DMS114 treated with DMSO at 0.1 percent for 48 hours (cell line): ENCODE data around the gene TMPRSS3.

Experiments used
- DNase-seq: peaks from one replicate; lab custom pipeline; 2025; ENCODE audit not compliant: unreplicated experiment; lab: John Stamatoyannopoulos, UW

Gene TMPRSS3

DNA sequence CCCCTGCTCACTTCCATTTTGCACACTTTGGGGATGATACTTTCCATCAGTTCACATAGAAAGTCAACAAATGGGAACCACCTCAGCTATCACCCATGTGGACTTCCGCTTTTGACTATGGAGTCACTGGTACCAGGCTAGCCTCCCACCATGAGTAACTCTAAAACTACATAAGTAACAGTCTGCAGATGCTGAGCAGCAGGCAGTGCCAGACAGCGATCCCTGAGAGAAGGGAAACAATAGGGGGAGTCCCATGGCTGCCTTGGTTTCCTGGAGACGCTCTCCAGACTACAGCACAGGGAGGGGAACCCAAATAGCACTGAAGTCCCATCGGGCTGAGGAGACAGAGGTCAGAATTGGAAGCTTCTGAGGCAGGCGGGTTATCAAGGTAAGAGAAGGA is 42.2 kb downstream of the TMPRSS3 start:
- DNase-seq: no peak

DNA sequence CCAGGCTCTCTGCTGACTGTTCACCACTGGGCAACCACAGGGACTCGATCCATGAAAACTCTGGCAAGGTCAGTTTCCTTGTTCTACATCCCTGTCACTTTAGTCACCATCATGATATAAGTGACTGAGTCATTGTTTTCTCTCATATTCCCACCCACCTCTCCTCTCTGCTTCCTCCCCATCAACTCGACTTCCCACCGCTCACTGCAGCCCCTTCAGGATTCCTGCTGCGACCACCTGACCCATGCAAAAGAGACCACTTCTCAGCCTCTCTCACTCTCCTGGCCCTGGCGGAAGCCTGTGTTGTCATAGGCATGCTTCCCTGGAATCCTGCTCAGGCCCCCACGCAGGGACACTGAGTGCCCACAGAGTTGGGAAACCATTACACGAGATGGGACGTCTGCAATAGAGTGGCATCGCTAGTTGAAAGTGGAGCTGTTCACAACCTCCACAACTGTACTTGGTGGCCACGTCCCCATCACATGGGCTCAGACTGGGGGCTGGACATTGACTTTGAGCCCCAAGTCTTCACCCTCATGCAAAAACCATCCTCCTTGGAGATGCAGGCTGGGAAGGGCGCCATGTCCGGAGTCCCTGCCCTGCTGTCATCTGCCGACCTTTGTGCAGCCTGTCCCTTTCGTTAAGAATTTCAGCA is 43.3 kb downstream of the TMPRSS3 start:
- no peak for DNase-seq

DNA sequence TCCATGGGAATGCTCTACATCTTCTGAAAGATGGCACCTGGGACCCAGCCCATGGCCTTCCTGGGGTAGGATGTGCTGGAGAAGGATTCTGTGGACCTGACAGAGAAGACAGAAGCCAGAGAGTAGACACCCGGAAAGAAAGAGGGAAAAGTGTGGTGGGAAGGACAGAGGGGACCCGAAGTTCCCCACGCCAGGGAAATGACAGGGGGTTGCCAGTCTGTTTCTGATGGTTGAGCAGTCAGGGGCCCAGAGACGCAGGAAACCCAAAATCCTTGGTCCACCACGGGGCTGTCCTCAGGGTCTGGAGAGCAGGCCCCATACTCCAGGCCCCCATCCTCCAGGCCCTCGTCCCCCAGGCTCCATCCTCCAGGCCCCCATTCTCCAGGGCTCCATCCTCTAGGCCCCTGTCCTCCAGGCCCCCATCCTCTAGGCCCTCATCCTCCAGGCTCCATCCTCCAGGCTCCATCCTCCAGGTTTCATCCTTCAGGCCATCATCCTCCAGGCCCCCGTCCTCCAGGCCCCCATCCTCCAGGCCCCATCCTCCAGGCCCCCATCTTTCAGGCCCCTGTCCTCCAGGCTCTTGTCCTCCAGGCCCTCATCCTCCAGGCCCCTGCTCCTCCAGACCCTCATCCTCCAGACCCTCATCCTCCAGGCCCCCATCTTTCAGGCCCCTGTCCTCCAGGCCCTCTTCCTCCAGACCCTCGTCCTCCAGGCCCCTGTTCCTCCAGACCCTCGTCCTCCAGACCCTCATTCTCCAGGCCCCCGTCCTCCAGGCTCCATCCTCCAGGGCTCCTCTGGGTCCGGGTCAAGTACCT is 44.0 kb downstream of the TMPRSS3 start:
- DNase-seq: no peak

DNA sequence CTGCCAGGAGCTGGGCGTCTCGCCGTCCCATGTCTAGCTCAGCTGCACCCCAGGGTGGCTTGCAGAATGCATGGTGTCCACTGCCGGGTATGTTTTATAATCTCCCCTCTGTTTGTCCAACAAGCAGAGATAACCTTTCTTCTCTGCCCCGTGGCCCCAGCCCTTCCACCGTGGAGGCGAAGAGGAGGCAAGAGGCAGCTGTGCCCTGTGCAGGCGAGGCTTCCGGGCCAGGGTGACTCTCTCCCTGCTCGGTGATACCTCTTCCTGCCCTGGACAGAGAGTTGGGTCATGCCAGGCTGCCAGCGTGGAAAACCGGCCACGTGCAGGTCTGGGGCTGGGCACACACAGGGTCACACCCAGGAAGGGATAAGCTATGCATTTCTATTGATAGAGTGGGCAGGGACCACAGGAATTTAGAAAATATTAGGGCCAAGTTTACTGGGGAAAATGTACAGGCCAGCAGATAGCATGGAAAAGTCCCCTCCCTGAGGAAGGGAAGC is 44.9 kb downstream of the TMPRSS3 start, which contains the start of gene TFF2:
TSS of gene TFF2 (minus strand) at position 68 of the 500 bp plus-strand sequence. CDS start at position 31, 37 bp downstream.
- DNase-seq: no peak

DNA sequence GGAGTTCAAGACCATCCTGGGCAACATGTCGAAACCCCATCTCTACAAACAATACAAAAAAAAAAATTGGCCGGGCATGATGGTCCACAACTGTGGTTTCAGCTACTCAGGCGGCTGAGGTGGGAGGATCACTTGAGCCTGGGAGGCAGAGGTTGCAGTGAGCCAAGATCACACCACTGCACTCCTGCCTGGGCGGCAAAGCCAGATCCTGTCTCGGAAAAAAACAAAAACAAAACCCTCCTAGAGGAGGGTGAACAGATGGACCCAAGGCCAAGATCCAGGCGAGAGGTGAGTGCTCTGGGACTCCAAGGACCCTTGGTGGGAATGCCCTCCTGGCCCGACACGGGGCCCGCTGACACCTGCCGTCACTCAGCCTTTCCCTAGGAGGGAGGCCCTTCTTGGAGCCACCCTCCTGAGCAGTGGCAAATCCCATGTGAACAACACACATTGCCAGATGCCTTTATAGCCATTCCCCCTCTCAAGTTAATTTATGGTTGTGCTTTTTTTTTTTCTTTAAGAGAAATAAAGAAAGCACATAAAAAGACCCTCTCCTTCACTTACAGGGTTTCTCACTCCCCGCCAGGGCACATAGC is 45.4 kb downstream of the TMPRSS3 start:
- DNase-seq: no peak

DNA sequence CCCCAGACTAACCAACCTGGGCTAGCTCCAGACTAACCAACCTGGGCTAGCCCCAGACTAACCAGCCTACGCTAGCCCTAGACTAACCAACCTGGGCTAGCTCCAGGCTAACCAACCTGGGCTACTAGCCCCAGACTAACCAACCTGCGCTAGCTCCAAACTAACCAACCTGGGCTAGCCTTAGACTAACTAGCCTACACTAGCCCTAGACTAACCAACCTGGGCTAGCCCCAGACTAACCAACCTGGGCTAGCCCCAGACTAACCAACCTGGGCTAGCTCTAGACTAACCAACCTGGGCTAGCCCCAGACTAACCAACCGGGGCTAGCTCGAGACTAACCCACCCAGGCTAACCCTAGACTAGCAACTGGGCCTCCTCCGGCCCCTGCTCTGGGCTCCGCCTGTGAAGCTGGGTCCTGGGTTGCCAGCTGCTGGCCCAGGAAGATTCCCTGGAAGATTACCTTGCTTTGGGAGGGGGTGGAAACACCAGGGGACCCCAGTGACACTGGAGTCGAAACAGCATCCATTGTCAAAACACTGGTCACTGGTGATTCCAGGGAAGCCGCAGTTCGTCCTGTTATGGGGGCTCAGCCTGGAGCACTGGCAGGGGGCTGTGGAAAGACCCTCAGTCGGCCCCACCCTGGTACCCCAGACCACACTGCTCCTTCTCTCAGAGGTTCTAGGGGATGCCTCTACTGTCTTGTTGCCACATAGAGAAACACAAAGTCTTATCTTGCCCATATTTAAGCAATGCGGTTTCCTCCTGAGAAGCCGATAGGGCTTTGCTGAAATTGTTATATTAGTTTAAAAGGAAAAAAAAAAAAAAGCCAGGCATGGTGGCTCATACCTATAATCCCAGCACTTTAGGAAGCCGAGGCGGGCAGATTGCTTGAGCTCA is 46.2 kb downstream of the TMPRSS3 start:
- DNase-seq: no peak

DNA sequence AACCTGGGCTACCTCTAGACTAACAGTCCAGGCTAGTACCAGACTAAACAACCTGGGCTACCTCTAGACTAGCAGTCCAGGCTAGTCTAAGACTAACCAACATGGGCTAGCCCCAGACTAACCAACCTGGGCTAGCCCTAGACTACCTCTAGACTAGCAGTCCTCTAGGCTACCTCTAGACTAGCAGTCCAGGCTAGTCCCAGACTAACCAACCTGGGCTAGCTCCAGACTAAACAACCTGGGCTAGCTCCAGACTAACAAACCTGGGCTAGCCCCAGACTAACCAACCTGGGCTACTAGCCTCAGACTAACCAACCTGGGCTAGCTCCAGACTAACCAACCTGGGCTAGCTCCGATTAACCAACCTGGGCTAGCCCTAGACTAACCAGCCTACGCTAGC is 47.1 kb downstream of the TMPRSS3 start:
- no peak for DNase-seq

- no peak for DNase-seq
Measured at GRCh38 chr21:42347601-42348327, 48.1 kb downstream of the TMPRSS3 start.

DNA sequence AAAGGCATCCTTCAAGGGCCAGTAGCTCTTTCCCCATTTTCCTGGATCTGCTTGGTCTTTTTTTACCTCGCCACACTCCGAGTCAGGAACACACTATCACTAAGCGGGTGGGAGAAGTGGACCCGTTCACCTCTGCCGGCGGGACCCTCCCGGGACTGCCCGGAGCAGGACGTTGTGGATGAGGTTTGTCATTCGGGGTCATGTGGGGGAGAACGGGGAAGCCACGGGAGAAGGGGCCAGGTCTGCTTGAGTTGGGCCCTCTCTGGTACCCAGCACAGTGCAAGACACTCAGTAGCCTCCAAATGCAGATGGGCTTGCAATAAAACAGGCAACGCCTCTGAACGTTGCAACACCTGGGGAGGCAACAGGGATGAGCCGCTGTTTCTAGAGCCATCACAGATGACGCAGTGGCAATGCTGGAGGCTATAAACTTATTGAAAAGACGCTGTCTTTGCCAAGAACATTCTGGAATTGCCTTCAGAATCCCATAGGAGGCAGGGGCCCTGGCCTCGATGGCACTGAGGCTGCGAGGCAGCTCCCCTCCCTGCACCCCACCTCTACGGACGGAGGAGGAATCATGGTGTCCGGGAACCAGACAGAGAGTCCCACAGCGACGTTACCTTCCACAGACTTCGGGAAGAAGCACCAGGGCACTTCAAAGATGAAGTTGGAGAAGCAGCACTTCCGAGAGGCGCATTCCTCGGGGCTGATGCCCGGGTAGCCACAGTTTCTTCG is 48.8 kb downstream of the TMPRSS3 start:
- DNase-seq: no peak

- DNase-seq: no peak
Measured at GRCh38 chr21:42346441-42346840, 49.4 kb downstream of the TMPRSS3 start.

DNA sequence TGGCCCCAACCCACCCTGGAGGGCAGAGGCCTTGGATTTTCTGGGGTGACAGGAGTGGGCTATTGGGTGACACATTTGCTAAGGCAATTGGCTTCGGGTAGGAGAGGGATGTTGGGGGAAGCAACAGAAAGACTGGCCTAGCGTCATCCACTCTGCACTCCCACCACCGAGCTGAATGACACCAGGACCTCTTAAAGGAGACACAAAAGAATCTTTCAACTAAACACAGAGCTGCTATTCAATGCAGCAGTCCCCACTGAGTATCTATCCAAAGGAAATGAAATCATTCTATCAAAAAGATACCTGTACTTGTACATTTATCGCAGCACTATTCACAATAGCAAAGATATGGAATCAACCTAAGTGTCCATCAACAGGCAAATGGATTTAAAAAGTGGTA is 51.2 kb downstream of the TMPRSS3 start:
- DNase-seq: no peak

DNA sequence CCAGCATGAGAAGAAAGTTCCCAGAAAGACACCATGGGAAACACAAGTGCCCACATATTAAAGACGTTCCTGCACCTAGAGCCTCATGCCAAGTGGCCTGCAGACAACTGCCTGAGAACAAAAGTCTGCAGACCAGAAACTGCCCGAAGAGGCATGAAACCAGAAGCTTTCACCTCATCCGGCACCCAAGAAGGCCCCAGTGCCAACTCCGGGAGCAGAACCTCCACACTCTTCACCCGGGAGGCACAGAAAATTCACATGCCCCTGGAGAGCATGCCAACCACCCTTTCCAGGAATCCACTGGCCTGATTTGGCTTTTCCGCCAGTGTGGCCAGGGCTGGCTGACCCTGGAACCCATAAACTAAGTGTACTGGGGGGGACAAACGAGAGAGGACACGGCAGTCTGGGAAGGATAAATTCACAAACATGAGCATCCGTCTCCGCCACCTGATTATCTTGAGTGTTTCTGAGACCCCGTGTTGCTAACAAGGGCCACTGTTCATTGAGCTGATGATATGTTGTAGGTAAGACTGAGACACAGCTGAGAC is 51.8 kb downstream of the TMPRSS3 start:
- DNase-seq: no peak

GRCh38 chr21:42343556-42343955 is 52.3 kb downstream of the TMPRSS3 start:
- DNase-seq: no peak

GRCh38 chr21:42343101-42343500 is 52.8 kb downstream of the TMPRSS3 start:
- no peak for DNase-seq

GRCh38 chr21:42341776-42342542 is 53.9 kb downstream of the TMPRSS3 start:
- DNase-seq: no peak

DNA sequence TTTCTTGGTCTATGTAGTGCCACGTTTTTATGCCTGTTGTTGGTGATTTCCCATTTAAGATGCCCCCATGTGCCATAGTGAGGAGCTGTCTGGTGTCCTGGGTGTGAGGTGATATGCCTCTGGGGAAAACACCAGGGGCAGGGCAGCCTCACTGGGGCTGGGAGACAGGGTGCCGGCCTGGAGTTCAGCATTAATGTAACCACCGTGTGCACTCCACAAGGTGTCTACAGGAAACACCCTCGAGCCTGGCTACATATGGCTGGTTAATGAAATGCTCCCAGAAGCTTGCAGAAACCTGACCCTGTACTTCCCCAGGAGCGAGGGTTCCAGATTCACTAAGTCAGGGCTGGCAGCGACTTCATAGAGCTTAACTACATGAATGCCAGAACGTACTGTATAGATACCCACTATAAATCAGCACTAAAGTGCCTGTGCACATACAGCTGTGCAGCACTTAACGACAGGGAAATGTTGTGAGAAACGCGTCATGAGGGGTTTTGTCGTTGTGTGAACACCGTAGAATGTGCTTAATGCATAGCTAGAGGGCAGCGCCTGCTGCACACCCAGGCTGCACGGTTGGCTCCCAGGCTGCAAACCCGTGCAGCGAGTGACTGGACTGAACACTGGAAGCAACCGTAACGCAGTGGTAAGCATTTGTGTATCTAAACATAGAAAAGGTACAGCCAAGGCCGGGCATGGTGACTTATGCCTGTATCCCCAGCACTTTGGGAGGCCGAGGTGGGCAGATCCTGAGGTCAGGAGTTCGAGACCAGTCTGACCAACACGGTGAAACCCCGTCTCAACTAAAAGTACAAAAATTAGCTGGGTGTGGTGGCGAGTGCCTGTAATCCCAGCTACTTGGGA is 55.4 kb downstream of the TMPRSS3 start:
- DNase-seq: no peak
